ENCODE measurements around the gene ATG7.
"Not testable (repeated sequence)": the region's sequence is repeated elsewhere in the genome, so short reads cannot be mapped to it uniquely, and the experiment has no call there.

ATG7 gene

DNA sequence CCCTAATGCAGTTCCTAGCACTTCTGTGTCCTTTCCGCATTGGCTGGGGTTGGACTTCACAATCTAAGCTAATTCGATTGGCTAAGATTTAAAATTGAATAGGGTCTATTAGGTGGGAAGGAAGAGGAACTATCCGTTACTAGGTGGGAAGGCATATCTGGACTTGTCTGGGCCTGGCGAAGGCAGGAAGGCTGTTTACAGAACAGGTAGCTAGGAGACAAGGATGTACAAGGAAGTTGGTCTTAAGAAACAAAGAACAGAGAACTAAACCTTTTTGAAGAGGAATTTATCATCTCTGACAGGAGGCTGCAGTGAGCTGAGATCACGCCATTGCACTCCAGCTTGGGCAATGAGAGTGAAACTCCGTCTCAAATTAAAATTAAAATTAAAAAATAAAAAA, 17.3 kb upstream of the ATG7 start:
- DNase-seq (ENCODE audit: low spot score), result no peak

GRCh38 chr3:11255537-11255936, 16.7 kb upstream of the ATG7 start:
- DNase-seq (ENCODE audit: low spot score), result not testable (repeated sequence)

- DNase-seq (ENCODE audit: low spot score), result no peak
Measured at GRCh38 chr3:11258958-11259357, 13.2 kb upstream of the ATG7 start.

DNA sequence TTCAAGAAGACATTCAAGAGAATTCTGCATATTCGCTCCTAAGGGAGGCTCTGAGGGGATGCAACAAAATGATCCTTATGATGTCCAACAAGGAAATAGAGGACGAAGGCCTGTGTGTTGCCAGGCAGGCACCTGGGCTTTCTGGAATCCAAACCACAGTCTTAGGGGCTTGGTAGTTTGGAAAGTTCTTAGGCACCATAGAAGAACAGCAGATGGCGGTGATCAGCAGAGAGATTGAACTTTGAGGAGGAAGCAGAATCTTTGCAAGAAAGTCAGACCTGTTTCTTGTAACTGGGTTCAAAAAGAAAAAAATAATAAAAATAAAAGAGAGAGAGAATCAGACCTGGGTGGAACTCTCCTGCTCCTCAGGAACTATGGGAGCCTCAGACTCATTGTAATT, 11.7 kb upstream of the ATG7 start:
- no peak for DNase-seq (ENCODE audit: low spot score)

DNA sequence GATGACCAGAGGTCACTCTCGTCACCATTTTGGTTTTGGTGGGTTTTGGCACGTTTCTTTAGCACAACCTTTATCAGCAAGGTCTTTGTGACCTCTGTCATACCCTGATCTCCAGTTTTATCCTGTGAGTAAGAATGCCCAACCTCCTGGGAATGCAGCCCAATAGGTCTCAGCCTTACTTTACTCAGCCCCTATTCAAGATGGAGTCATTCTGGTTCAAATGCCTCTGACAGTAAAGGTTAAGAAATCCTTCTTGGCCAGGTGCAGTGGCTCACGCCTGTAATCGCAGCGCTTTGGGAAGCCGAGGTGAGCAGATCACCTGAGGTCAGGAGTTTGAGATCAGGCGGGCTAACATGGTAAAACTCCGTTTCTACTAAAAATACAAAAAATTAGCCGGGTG, 3.2 kb upstream of the ATG7 start:
- DNase-seq (ENCODE audit: low spot score), result no peak

DNA sequence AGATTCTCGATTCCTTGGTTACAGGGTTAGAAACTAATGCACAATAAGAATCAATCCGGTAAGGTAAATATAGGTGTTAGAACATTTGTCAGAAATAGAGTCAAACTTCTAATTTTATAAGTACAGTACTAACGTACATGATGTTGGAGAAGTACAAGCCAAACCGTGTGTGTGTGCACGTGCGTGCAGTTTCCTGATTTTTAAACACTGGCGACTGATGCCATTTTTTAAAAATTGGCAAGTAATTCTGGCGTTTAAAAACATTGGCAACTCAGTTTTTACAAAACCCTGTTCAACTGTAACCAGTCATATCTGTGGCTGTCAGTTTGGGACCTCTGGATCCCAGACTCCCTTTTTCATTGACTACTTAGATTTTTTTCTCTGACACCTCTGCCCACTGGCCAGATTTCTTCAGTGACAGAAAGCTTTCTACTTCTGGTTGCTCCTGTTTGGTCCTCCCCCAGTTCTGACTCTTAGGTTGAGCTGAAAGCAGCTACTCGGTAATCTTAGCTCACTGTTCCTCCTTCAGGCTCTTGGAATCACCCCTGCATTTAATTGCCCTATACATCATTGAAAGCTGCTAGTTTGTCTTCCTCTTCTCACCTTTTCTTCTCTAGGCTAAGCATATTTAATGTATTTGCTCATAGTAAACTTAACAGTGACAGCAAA, 843 bp downstream of the ATG7 start:
- DNase-seq (ENCODE audit: low spot score), result no peak

DNA sequence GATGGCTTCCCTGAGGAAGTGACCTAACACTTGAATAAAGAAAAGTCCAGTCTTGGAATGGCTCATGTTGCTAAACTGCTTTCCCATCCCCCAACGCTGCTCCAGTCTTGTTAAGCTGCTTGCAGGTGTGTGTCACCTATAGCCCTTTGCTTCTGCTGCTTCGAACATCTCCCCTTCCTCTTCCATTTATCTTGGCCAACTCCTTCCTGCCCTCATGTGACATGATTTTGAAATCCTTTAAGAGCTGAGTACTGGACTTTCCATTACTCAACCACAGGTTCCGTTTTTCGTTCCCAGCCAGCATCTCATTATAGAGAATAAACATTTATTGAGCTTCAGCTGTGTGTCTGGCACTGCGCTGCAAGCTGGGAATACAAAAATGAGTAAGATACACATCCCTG, 1.7 kb downstream of the ATG7 start:
- no peak for DNase-seq (ENCODE audit: low spot score)

- DNase-seq (ENCODE audit: low spot score), result no peak
Measured at GRCh38 chr3:11274566-11275142, 2.5 kb downstream of the ATG7 start.

GRCh38 chr3:11275926-11276325, 3.7 kb downstream of the ATG7 start:
- DNase-seq (ENCODE audit: low spot score), result no peak

DNA sequence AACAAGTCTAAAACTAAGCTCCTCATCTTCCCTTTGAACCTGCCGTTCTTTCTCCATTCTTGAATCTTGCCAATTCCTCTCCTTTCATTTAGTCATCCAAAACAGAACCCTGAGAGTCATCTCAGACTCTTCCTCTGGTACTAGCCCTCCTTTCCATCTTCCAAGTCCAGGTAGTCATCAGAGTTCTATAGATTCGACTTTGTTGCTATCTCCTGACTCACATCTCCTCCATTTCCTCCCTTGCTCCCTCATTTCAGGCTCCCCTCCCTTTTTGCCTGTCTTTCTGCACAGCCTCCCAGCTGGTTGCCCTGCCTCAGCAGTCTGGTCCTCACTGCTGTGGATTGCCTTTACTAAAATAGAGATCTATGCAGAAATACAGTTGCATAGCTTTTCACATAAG, 4.7 kb downstream of the ATG7 start:
- DNase-seq (ENCODE audit: low spot score), result no peak

GRCh38 chr3:11282250-11283138, 10.3 kb downstream of the ATG7 start:
- DNase-seq (ENCODE audit: low spot score), result no peak

GRCh38 chr3:11283139-11283475, 10.9 kb downstream of the ATG7 start:
- DNase-seq (ENCODE audit: low spot score), result no peak

DNA sequence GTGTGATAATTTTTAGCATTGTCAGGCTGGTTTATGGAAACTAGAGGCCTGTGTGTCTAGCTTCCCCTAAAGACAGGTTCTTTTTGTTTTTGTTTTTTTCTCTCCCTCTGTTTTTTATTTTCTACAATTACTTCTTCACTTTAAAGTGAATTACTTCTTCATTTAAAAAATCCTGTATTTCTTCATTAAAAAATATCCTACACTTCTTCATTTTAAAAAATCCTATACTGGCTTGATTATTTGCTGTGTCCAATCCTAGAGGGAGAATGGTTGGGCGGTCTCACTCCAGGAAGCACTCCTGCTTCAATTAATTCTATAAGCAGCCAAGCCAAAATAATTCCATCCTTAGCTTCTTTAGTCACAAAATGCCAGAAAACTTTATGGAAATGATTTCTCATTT, 11.8 kb downstream of the ATG7 start:
- no peak for DNase-seq (ENCODE audit: low spot score)

DNA sequence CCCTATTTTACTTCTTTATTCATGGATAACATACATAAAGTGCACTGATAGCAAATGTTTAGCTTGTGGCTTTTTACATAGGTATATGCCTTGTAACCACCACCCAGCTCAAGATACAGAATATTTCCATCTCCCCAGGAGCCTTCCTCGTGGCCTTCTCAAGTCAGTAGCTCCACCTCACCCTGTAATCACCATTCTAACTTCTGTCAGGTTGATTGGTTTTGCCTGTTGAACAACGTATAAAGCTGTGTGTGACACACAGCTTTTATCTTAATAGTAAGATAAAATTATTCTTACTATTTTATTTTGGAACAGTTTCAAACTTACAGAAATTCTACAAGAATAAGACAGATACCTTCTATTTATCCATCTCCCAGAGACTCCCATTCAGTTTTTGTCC, 13.3 kb downstream of the ATG7 start:
- no peak for DNase-seq (ENCODE audit: low spot score)

GRCh38 chr3:11287404-11287803, 15.2 kb downstream of the ATG7 start:
- no peak for DNase-seq (ENCODE audit: low spot score)

DNA sequence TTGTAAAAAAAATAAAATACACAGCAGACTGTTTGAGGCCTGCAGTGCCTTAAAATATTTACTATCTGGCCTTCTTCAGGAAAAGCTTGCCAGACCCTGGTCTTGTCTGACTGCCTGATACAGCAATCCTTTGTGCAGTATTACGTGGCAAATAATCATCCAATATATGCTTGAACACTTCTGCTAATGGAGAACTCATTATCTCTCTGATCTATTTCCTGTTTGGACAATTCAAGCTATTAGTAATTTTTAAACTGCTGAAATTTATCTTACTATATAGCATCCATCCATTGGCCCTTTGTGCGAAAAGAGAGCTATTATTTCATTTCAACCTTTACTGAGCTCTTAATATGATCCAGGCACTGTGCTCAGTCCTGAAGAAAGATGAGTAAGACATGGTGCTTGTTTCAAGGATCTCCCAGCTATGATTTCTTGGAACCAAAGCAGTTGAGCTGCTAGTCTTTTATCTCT, 15.9 kb downstream of the ATG7 start:
- DNase-seq (ENCODE audit: low spot score), result no peak

GRCh38 chr3:11288786-11289637, 16.8 kb downstream of the ATG7 start:
- DNase-seq (ENCODE audit: low spot score), result no peak

GRCh38 chr3:11289864-11290263, 17.7 kb downstream of the ATG7 start:
- DNase-seq (ENCODE audit: low spot score), result no peak

DNA sequence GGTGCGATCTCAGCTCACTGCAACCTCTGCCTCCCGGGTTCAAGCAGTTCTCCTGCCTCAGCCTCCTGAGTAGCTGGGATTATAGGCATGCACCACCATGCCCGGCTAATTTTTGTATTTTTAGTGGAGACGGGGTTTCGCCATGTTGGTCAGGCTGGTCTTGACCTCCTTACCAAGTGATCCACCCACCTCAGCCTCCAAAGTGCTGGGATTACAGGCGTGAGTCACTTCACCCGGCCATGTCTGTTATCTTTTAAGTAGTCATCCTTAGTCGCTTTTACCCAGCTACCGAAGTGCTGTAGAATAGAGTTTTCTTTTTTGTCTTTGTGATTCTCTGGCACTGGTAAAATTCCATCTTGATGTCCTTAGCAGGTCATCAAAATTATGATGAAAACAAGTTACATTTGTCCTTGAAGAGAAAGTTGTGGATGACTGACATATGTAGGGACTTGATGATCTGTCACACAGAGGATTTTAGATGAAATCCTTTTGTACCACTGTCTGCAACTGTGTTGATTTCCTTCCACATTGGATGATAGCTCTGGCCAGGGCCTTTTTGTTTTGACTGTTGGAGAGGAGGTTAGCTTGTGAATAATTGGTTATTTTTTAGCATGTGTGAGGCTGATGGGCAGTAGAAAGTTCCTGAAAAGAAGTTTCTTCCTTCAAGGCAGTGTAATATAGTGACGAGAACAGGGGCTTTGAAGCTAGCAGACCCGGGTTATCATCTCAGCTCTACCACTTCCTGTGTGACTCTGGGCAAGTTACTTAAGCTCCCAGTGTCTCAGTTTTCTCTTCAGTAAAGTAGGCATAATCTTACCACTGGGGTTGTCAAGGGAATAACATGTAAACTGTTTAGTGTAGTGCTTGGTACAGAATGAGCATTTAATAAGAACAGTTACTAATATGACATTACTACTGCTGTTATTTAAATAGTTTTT, 18.8 kb downstream of the ATG7 start:
- no peak for DNase-seq (ENCODE audit: low spot score)

DNA sequence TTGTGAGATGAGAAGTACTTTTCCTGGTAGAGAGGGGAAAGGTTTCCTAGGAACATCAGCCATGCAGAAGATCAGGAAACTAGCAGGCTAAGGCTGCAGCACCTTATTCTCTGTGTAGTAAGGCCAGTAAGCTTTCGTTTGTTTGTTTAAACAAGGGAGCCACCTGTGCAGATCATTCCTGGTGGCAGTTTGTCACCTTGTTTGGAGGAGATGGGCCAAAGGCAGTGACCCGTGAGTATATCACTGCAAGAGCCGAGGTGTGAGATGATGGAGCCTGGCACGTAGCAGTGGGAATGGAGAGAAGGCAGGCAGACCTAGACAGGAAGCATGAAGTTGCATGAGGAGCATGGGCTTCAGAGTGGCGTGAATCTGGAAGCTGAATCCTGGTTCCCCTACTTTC, 19.6 kb downstream of the ATG7 start:
- DNase-seq (ENCODE audit: low spot score), result no peak

- no peak for DNase-seq (ENCODE audit: low spot score)
Measured at GRCh38 chr3:11297126-11297525, 24.9 kb downstream of the ATG7 start.

Data from hematopoietic multipotent progenitor cell treated with erythropoietin and hydrocortisone succinate and interleukin-3 and kit ligand, for 15 days (in vitro differentiated cells).